ENCODE data around the gene ERC1. TPM values are rescaled to one million over a fixed set of nuclear protein-coding genes. Genes with fewer than 3 reads are reported as not detected.

ERC1 gene
- total RNA-seq, 2 experiments from 2014 or later = 21.7 to 27.0 TPM

DNA sequence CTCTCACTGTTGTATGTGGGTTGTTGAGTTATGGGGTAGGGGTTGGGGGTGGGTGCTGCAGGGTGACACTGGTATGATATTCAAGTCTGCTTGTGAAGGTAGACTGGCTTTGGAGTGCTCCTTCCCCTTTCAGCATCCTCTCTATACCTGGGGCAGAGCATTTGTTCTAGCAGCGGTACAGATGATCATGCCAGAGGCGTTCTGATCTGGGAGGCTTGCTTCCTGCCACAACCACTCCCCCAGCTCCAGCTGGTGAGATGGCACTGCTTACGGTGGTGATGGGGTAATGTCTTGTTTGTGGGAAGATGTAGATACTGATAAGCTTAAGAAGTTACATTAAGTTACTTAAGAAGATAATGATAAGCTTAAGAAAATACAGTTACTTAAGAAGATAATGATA is 131.8 kb downstream of the ERC1 start:
- TF ChIP-seq, protein P1, sequence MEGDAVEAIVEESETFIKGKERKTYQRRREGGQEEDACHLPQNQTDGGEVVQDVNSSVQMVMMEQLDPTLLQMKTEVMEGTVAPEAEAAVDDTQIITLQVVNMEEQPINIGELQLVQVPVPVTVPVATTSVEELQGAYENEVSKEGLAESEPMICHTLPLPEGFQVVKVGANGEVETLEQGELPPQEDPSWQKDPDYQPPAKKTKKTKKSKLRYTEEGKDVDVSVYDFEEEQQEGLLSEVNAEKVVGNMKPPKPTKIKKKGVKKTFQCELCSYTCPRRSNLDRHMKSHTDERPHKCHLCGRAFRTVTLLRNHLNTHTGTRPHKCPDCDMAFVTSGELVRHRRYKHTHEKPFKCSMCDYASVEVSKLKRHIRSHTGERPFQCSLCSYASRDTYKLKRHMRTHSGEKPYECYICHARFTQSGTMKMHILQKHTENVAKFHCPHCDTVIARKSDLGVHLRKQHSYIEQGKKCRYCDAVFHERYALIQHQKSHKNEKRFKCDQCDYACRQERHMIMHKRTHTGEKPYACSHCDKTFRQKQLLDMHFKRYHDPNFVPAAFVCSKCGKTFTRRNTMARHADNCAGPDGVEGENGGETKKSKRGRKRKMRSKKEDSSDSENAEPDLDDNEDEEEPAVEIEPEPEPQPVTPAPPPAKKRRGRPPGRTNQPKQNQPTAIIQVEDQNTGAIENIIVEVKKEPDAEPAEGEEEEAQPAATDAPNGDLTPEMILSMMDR (IDR thresholded peaks at IDR 0.05) = no peak
- peak; percentile 60 for ATAC-seq
- Mint-ChIP-seq H3K9me3 (no peaks in the 10 kb centered on the region), H3K36me3 (ENCODE audit: low read depth) (no peaks in the 10 kb centered on the region), H3K27ac (no peak overlapping the region), H3K4me1 (ENCODE audit: low read depth) (peaks cover 20% of the 10 kb centered on the region), H3K27me3 (no peaks in the 10 kb centered on the region), H3K4me3 (no peak overlapping the region)
- CTCF ChIA-PET = interaction anchor here (1.0 to 1.3 kb wide), 2 partner anchors 30 to 460 kb away, joined by 3 to 4 read pairs; no protein-coding TSS in a partner anchor
- POLR2A ChIA-PET = no interaction called here
- peak; percentile 42 for DNase-seq
- intact Hi-C loops (cut with micrococcal nuclease) = no loop called here

DNA sequence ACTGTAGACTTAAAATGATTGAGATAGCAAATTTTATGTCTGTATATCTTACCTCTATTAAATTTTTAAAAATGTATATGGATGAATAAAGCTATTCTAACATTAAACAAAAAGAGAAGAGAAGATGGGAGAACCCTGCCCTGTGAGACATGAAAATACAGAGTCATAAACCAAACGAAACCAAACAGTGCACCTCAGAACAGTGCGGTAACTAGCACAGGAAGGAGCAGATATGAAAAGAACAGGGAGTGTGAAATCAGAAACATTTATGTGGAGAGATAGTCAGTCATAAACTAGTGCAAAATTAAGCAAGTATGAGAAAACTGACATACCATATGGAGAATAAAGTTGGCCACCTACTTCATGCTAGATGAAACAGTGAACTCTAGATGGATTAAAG is 135.1 kb downstream of the ERC1 start:
- intact Hi-C loops (cut with micrococcal nuclease) = no loop called here
- CTCF ChIA-PET = interaction anchor here (1.0 to 5.9 kb wide), 4 partner anchors 8 to 457 kb away, joined by 3 to 68 read pairs (median 8); no protein-coding TSS in a partner anchor
- peaks cover 1% of the 10 kb centered on the region for H3K36me3 Mint-ChIP-seq (ENCODE audit: low read depth)
- POLR2A ChIA-PET = no interaction called here
- H3K4me3 Mint-ChIP-seq = no peak overlapping the region
- peak overlapping the region; percentile 51 for H3K27ac Mint-ChIP-seq
- TF ChIP-seq, protein P1 (IDR thresholded peaks at IDR 0.05) = no peak
- peak; percentile 93 for ATAC-seq
- peaks cover 41% of the 10 kb centered on the region for H3K4me1 Mint-ChIP-seq (ENCODE audit: low read depth)
- H3K9me3 Mint-ChIP-seq = no peaks in the 10 kb centered on the region
- H3K27me3 Mint-ChIP-seq = no peaks in the 10 kb centered on the region
- DNase-seq = peak; percentile 45

GRCh38 chr12:1127021-1127420 is 136.0 kb downstream of the ERC1 start:
- no peaks in the 10 kb centered on the region for H3K27me3 Mint-ChIP-seq
- CTCF ChIA-PET = interaction anchor here (3.2 to 5.9 kb wide), 2 partner anchors 9 to 456 kb away, joined by 13 to 68 read pairs; no protein-coding TSS in a partner anchor
- H3K4me1 Mint-ChIP-seq (ENCODE audit: low read depth) = peaks cover 47% of the 10 kb centered on the region
- H3K9me3 Mint-ChIP-seq = no peaks in the 10 kb centered on the region
- DNase-seq (no peak), ATAC-seq (no peak)
- TF ChIP-seq, protein P1 (IDR thresholded peaks at IDR 0.05) = no peak
- intact Hi-C loops (cut with micrococcal nuclease) = no loop called here
- POLR2A ChIA-PET = no interaction called here
- peaks cover 2% of the 10 kb centered on the region for H3K36me3 Mint-ChIP-seq (ENCODE audit: low read depth)
- H3K27ac Mint-ChIP-seq = no peak overlapping the region
- H3K4me3 Mint-ChIP-seq = no peak overlapping the region

- Mint-ChIP-seq H3K27ac (no peak overlapping the region), H3K36me3 (ENCODE audit: low read depth) (peaks cover 5% of the 10 kb centered on the region)
Observed at GRCh38 chr12:1130164-1130563, 139.1 kb downstream of the ERC1 start.

GRCh38 chr12:1130571-1130970 is 139.5 kb downstream of the ERC1 start:
- TF ChIP-seq, protein P1 (IDR thresholded peaks at IDR 0.05) = no peak
- CTCF ChIA-PET = interaction anchor here (0.9 to 5.9 kb wide), 3 partner anchors 12 to 479 kb away, joined by 3 to 68 read pairs (median 3); no protein-coding TSS in a partner anchor
- Mint-ChIP-seq H3K4me1 (ENCODE audit: low read depth) (peaks cover 39% of the 10 kb centered on the region), H3K36me3 (ENCODE audit: low read depth) (peaks cover 5% of the 10 kb centered on the region), H3K27ac (no peak overlapping the region), H3K9me3 (no peaks in the 10 kb centered on the region), H3K4me3 (no peak overlapping the region), H3K27me3 (no peaks in the 10 kb centered on the region)
- ATAC-seq (no peak), DNase-seq (no peak)
- POLR2A ChIA-PET = no interaction called here
- intact Hi-C loops (cut with micrococcal nuclease) = no loop called here

More at GRCh38 chr12:1130164-1130563, 139.1 kb downstream of the ERC1 start:
- intact Hi-C loops (cut with micrococcal nuclease) = no loop called here
- DNase-seq (peak; percentile 22), ATAC-seq (peak; percentile 34)
- TF ChIP-seq, protein P1 (IDR thresholded peaks at IDR 0.05) = no peak
- ChIA-PET CTCF (interaction anchor here (0.7 to 5.9 kb wide), 6 partner anchors 12 to 480 kb away, joined by 3 to 68 read pairs (median 3); no protein-coding TSS in a partner anchor), POLR2A (no interaction called here)
- no peaks in the 10 kb centered on the region for H3K27me3 Mint-ChIP-seq
- no peaks in the 10 kb centered on the region for H3K9me3 Mint-ChIP-seq
- peaks cover 39% of the 10 kb centered on the region for H3K4me1 Mint-ChIP-seq (ENCODE audit: low read depth)
- no peak overlapping the region for H3K4me3 Mint-ChIP-seq

Measured in activated CD8-positive, alpha-beta T cell treated with anti-CD3 and anti-CD28 coated beads for 36 hours (primary cell).